Endometrial microvascular endothelial cells (primary cell): ENCODE measurements around the gene IRS2. TPM values are rescaled to one million over a fixed set of nuclear protein-coding genes. Genes with fewer than 3 reads are reported as not detected.

Experiments
- in situ Hi-C: cut with HindIII; loops from 2 replicates; pipeline ENCODE4 v1.10.0; 2017; ENCODE audit warnings: low sequenced_read_pairs, low pct_unique_long_range_greater_than_20kb; ENCODE audit errors: inconsistent ontology term
- total RNA-seq: library from RNA; depleted of rRNA; stranded (reverse); fragments of >200 nt; gene quantifications from one replicate; pipeline ENCODE4 v1.2.3, GENCODE V29; 2015; ENCODE audit errors: inconsistent ontology term

The IRS2 gene
- total RNA-seq, 1 donor from 2014 or later: not detected

DNA sequence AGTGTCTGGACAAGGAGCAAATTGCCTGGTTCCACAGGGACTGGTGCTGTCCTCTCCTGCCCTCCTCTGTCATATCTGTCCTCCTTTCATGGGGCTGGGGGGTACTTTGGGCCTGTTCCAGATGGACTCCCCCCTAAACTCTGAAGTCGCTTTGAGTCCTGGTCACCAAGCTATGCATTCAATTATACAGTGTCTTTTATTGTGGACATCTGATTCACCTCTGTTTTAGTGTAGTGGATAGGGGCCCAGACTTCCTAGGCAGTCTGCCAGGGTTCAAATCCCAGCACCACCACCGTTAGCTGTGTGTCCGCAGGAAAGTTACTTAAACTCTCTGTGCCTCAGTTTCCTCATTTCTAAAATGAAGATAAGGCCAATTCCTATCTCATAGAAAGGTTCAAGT lies 21.0 kb upstream of the IRS2 start:
- in situ Hi-C loops: no loop called here

DNA sequence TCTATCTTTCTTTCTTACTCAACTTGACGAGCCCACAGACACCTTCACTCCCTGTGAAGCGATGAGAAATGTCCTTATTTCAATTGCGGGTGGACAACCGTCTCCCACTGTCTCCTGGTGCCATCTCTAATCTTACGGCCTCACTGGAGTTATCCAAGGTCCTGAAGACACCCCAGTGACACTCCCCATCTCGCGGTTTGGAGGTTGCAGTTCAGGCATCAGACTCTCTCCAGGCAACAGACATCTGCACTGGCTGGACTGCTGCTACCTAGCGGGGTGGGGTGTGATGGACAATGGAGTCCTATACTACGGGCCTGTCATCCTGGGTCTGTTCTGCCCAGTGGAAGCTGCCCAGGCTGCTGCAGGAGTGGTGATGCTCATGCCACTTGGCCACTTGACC lies 18.3 kb upstream of the IRS2 start:
- in situ Hi-C loops: no loop called here

DNA sequence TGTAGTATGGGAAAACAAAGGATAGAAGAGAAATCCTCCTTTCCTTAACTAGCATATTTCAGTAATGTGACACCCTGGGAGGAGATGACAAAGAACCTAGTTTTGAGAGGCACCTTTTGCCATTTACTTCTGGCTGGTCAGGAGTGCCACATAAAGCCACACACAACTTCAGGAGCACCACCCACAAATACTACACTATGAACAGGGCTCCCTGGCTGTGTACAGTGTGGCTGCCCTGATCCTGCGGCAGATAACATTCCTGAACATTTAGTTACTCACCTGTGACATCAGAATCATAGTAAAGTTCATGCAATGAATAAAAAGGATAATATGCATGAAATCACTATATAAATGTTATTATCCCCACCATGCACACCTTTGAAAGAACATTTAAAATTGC lies 17.4 kb upstream of the IRS2 start:
- in situ Hi-C loops: no loop called here

DNA sequence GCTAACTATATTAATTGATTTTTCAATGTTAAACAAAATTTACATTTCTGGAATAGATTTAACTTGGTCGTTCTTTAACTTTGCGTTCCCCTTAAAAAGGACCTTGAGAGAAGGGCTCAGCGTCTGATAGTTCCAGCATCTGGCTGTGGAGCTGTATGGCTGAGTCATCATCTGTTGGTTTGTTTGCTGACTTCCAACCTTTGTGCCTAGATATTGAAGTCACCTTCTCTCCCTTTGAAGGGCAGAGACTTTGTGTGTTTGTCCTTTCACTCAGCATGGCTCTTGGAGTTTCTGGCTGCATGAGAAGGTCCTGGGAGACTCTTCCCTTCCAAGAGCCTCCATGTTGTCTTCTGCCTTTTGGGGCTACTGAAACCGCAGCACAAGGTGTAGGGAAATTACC lies 16.6 kb upstream of the IRS2 start:
- in situ Hi-C loops: no loop called here

DNA sequence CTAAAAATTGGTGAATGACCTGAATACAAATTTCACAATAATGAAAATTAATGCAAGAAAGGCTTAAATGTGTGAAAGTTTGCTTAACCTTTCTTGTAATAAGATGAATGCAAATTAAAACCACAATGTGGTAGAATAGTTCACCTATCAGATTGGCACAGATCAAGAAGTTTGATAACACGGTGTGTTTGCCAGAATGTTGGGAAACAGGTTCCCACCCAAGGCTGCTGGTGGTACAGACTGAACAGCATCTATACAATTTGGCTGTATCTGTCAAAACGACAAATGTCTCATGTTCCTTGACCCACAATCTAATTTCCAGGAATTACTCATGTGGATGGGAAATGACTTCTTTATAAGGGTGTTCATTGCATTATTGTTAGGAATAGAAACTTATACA lies 8.6 kb upstream of the IRS2 start:
- in situ Hi-C loops: no loop called here

DNA sequence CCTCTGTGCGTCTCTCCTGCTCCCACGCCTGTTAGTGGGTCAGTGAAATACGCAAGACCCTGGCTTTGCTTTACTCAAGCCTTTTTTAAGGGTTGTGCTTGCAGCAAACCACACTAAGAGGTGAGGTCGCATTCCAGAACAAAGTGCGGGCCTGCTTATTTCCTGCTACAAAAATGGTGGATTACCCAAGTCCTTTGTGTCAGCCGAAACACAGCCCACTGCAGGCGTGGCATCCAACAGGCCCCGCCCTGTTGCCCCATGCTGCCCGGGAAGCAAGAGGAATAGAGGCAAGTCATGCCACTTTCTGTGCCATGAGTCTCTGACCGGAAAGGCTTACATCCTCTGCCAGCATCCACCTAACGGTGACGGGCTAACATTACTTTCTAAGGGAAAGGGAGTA lies 7.7 kb upstream of the IRS2 start:
- in situ Hi-C loops: no loop called here

DNA sequence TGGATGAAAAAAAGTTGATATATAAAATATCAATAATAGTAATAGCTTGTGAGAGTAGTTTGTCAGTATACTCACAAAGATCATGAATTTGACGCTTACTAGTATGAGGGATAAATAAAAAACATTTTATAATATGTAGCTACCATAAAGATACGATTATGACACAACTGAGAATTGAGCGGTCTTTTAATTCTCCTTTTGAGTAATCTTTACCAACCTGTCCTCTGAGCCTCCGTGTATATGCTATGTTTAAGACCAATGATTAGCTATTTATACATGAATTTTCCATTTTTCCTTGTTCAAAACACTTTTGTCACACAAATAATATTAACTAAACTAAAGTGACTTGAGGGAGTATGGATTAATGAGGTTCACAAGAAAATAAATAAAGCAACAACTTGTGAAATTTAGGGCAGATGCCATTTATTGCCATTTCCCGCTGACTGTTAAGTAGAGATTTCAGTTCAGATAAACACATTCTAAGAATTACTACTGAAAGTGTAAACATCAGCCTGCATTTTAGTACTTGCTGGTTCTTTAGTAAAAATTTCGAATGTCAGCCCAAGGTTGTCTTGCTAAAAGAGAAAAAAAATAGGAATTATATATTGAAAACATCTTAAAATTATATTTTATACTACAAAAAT lies 6.2 kb upstream of the IRS2 start:
- in situ Hi-C loops: no loop called here

DNA sequence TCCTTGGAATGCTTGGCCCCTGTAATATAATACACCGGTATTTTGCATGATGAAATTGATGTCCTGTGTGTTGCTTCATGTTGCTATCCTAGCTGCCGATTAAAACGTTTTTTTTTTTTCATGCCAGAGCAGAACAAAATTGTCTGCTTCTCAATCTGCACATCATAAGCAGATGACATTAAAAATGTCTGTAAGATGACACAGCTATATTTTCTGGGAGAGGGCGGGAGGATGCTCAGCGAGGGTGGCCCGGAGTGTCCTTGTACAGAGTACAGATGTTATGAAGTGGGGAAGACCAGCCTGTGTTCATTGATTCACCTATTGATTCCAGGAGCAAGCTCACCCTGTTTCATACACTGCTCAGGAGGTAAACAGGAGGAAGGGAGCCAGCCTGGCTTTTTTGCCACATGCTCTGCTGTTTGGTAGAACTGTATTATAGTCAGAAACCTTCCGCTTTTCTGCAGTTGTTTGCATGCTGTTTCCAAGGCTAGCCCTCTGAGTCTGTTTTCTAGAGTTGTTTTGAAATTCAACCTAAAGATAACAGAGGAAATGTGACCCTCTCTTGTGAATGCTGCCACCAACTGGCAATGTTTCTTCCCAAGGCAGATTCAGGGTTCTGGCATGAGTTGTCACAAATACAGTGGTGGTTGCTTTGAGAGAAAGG lies 4.7 kb upstream of the IRS2 start:
- in situ Hi-C loops: no loop called here

DNA sequence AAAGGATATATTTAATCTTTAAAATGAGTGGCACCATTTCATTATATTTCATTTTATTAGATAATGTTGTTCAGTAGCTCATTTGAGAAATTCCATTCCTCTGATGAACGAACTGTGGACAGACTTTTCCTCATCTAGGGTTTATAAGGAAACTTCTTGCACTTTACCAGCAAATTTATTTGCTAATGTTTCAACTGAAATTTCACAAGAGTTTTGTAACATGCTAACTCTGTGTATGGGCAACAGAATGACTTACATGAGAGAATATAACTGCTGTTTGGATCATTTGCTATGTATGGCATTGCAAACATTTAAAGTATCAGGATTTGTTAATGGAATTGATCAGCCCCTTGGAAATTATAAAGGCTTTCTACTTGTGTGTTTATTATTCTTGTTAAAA lies 3.7 kb upstream of the IRS2 start:
- in situ Hi-C loops: no loop called here

DNA sequence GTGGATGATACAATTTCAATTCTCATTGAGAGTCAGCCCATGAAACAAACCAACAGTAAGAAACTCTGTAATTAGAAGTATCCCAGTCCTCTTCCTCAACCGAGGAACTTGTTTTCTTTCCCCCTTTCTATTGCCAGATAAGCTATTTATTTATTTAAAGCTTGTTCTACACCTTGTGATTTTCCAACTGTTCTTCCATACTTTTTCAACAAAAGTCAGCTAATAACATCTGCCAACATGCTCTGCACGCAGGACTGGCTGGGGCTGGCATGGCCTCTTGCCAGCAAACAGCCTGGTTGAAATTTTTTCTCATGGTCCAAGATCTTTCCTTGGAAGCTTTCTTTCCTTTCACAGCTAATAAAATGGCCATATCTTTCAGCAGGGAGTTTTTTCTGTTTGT lies 2.9 kb upstream of the IRS2 start:
- in situ Hi-C loops: no loop called here

DNA sequence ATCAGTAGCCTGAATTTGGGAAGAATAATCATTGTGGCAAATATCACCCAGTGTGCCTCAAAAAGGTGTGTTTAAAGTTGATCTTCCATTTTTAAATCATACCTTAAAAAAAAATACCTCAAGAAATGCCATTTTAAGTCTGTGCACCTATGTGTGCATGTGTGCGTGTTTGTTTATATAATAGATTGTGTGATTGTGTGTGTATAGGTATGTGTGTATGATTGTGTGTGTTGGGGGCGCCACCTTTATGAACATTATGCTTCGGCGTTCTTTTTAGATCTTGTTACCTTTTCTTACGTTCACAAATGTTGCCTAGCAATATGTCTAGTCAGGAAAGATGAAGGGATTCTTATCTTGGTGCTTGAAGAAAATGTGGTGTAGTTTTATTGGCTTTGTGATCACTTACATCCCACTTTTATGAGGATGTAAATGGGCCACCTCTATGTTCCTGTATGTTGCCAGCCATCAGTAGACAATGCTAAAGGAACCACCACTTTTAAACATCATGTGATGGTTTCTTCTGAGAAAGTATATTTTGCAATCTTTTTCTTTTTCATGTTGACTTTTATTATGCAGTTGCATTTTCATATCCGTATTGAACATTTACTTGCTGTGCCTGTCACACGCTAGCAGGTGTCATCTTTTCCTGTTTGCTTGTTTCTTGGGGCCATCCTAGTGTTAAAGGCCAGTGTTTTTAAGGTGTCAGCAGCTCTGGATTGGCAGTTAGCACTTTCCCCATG lies 2.2 kb upstream of the IRS2 start:
- in situ Hi-C loops: no loop called here

DNA sequence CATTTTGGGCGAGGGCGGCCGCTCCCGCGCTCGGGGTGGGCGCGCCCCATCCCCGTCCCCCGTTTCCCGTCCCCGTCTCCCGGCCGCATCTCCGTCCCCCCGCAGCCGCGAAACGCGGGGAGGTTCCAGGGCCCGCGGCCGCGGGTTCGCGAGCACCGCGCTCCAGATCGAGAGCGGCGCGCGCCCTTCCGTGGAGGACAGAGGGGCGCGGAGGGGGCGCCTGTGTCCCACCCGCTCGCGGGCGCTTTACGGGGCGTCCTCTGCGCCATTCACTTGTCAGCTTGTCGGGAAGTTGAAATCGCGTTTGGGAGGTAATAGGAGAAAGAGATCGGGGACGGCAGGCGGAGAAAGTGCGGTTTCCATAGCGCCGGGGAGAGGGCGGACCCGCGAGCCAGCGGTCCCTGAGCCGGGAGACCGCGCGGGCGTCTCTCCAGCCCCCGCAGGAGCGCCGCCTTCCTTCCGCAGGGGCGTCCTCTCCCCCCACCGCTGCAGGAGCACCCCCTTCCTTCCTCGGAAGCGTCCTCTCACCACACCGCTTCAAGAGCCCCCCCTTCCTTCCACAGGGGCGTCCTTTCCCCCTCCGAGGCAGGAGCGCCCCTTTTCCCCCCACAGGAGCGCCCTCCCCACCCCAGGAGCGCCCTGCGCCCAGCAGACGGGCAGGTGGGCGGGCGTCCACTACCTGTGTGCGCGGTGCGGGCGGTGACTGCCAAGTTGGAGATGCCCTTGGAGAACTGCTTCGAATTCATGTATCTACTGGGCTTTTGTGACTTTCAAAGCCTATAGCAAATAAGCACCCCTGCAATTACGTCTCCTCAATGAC lies 962 bp upstream of the IRS2 start:
- in situ Hi-C loops: no loop called here

DNA sequence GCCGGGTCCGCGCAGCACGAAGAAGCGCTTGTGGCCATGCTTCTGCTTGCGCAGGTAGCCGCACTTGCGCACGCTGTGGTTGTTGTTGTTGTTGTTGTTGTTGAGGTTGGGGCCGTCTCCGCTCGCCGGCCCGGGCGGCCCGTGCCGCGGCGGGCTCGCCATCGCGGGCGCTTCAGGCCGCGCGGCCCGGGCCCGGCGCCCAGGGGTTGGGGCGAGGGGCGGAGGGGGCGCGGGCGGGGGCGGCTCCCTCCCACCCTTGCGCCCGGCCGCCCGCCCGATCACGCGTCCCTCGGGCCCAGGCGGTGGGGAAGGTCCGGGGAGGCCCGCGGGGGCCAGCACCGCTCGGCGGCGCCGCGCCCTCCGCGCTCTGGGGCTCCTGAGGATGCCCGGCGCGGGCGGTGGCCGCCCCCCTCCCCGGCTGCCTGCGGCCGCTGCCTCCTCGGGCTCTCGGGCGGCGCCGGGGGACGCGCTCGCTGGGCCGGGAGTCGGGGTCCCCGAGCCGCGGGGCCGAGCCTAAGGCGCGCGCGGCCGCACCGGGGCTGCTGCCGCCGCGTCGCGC lies 412 bp downstream of the IRS2 start:
- in situ Hi-C loops: no loop called here

DNA sequence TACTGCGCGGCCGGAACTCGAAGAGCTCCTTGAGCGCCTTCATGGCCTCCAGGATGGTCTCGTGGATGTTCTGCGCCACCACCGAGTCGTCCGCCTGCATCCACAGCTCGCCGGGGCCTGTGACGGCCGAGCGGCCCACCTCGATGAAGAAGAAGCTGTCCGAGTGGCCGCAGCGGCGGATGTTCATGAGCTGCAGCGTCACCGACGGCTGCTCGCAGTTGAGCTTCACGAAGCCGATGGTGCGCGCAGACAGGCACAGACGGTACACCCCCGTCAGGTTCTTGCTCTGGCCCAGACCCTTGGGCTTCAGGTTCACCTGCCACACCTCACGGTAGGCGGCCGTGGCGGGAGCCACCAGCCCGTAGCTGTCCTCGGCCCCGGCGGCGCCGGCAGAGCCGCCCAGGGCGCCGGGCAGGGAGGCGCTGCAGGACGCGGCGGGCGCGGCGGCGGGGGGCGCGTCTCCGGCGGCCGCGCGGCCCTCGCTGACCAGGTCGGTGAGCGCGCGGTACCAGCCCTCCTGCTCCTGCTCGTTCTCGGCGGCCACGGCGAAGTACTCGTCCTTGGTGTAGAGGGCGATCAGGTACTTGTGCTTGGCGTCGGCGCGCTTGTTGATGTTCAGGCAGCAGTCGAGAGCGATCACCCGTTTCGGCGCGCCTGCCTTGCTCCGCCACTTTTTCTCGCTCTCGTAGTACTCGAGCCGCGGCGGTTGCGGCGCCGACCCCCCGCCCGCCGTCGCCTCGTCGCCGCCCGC lies 1.1 kb downstream of the IRS2 start:
- in situ Hi-C loops: no loop called here

DNA sequence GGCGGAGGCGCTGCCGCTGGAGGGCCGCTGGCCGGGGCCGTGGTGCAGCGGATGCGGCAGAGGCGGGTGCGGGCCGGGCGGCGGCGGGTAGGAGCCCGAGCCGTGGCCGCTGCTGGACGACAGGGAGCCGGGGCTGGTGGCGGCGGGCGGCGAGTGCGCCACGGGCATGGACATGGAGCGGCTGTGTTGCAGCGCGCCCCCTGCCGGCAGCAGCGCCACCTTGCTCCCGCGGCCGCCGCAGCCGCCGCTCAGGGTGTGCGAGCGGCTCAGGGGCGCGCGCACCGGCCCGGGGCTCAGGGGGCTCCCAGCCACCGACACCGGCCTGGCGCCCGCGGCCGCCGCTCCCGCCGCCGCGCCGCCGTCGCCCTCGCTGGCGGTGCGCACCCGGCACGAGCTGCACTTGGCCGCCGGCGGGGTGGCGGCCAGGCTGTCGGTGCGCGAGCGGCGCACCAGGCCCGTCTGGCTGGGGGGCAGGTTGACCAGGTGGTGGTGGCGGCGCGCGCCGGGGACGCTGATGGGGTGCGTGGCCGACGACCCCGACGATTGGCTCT lies 1.7 kb downstream of the IRS2 start:
- in situ Hi-C loops: no loop called here

DNA sequence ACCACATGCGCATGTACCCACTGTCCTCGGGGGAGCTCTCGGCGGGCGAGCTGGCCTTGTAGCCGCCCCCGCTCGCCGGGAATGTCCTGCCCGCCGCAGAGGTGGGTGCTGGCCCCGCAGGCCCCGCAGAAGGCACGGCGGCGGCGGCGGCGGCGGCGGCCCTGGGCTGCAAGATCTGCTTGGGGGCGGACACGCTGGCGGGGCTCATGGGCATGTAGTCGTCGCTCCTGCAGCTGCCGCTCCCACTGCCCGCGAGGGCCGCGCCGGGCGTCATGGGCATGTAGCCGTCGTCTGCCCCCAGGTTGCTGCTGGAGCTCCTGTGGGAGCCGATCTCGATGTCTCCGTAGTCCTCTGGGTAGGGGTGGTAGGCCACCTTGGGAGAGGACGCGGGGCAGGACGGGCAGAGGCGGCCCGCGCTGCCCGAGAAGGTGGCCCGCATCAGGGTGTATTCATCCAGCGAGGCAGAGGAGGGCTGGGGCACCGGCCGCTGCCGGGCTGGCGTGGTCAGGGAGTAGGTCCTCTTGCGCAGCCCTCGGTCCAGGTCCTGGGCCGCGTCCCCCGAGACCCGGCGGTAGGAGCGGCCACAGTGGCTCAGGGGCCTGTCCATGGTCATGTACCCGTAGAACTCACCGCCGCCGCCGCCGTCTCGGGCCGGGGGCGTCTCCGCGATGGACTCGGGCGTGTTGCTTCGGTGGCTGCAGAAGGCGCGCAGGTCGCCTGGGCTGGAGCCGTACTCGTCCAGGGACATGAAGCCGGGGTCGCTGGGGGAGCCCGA lies 2.4 kb downstream of the IRS2 start:
- in situ Hi-C loops: no loop called here

DNA sequence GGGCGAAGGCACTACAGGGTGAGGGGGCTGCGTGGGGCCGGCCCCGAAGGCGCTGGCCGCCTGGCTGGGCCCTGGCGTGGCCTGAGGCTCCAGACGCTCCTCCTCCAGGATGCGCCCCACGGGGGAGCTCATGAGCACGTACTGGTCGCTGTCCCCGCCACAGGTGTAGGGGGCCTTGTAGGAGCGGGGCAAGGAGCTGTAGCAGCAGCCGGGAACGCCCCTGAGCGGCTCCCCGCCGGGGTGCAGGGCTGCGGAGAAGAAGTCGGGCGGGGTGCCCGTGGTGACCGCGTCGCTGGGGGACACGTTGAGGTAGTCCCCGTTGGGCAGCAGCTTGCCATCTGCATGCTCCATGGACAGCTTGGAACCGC lies 3.0 kb downstream of the IRS2 start:
- in situ Hi-C loops: no loop called here
